Cardiac fibroblast (primary cell): ENCODE measurements around the gene CCDC30.
"Not testable (repeated sequence)": the region's sequence is repeated elsewhere in the genome, so short reads cannot be mapped to it uniquely, and the experiment has no call there.

Experiments used
- DNase-seq, 2 donors: peaks; one replicate each; pipeline versions ENCODE4 v3.0.0 to v3.0.0-alpha.2; 2010; ENCODE audit warnings: low read depth in 2 of 2
- H3K4me3 ChIP-seq, 2 donors: replicated peaks in 1 of 2; 1 replicate in 1 of 2; 2 replicates in 1 of 2; pipeline ENCODE4 v1.5.1; 2011; ENCODE audit warnings: low read depth in 2 of 2, low read length in 2 of 2, mild to moderate bottlenecking in 2 of 2, moderate library complexity in 1 of 2
- CTCF ChIP-seq: IDR thresholded peaks from one replicate; pipeline ENCODE4 v1.5.1; 2011; ENCODE audit warnings: low read depth, mild to moderate bottlenecking, low read length, inconsistent platforms

The CCDC30 gene

GRCh38 chr1:42480921-42481320 lies 17.8 kb downstream of the CCDC30 start:
- no peak overlapping the region for H3K4me3 ChIP-seq
- peak in 1 of 2 donors; percentile 30 for DNase-seq
- TF ChIP-seq CTCF, result no peak

- no peak for TF ChIP-seq CTCF
- no peak for DNase-seq
- no peak overlapping the region for H3K4me3 ChIP-seq
These were observed 19.6 kb downstream of the CCDC30 start for GRCh38 chr1:42482635-42483153.

- TF ChIP-seq CTCF, result no peak
- DNase-seq, result peak; percentile 81 to 87
- H3K4me3 ChIP-seq, result no peak overlapping the region
These were observed 21.3 kb downstream of the CCDC30 start for GRCh38 chr1:42484382-42484781.

GRCh38 chr1:42490237-42490636 lies 27.2 kb downstream of the CCDC30 start:
- no peak for DNase-seq
- H3K4me3 ChIP-seq, result no peak overlapping the region
- no peak for TF ChIP-seq CTCF

GRCh38 chr1:42502031-42502430 lies 38.9 kb downstream of the CCDC30 start:
- DNase-seq, result not testable (repeated sequence)

GRCh38 chr1:42504535-42505128 lies 41.5 kb downstream of the CCDC30 start:
- TF ChIP-seq CTCF, result no peak
- DNase-seq, result no peak
- no peak overlapping the region for H3K4me3 ChIP-seq

More at GRCh38 chr1:42502031-42502430, 38.9 kb downstream of the CCDC30 start:
- H3K4me3 ChIP-seq, result not testable (repeated sequence)

GRCh38 chr1:42506576-42506975 lies 43.5 kb downstream of the CCDC30 start:
- DNase-seq, result no peak
- no peak for TF ChIP-seq CTCF
- no peak overlapping the region for H3K4me3 ChIP-seq
